Parathyroid adenoma (tissue), 2 donors: ENCODE data around the gene UMPS.
"Not testable (repeated sequence)": the region's sequence is repeated elsewhere in the genome, so short reads cannot be mapped to it uniquely, and the experiment has no call there.

Source experiments
- H2AFZ ChIP-seq: fragments of 300-600 bp; sonication (generic); one replicate; pipeline ENCODE4 v1.7.0; 2017; ENCODE audit warnings: antibody characterized with exemption, mild to moderate bottlenecking
- H3K27ac ChIP-seq: fragments of 300-600 bp; sonication (generic); one replicate; pipeline ENCODE4 v1.7.0; 2017
- H3K27me3 ChIP-seq: fragments of 300-600 bp; sonication (generic); one replicate; pipeline ENCODE4 v1.7.0; 2017; ENCODE audit warnings: low read length; ENCODE audit not compliant: control insufficient read depth, insufficient read depth
- H3K36me3 ChIP-seq: fragments of 300-600 bp; sonication (generic); one replicate; pipeline ENCODE4 v1.7.0; 2017; ENCODE audit warnings: low read length; ENCODE audit not compliant: control insufficient read depth, insufficient read depth
- H3K4me1 ChIP-seq: fragments of 300-600 bp; sonication (generic); one replicate; pipeline ENCODE4 v1.7.0; 2017; ENCODE audit warnings: control low read depth
- H3K4me2 ChIP-seq: fragments of 300-600 bp; sonication (generic); one replicate; pipeline ENCODE4 v1.7.0; 2017; ENCODE audit warnings: low read length
- H3K4me3 ChIP-seq: fragments of 300-600 bp; sonication (generic); one replicate; pipeline ENCODE4 v1.7.0; 2017; ENCODE audit warnings: low read depth, low read length
- H3K79me2 ChIP-seq: fragments of 300-600 bp; sonication (generic); one replicate; pipeline ENCODE4 v1.7.0; 2017; ENCODE audit warnings: control low read depth
- H3K9ac ChIP-seq: fragments of 300-600 bp; sonication (generic); one replicate; pipeline ENCODE4 v1.7.0; 2017; ENCODE audit warnings: mild to moderate bottlenecking
- H3K9me3 ChIP-seq: fragments of 300-600 bp; sonication (generic); one replicate; pipeline ENCODE4 v1.7.0; 2017; ENCODE audit warnings: low read length; ENCODE audit not compliant: control insufficient read depth
- CTCF ChIP-seq: fragments of 300-600 bp; sonication (generic); IDR thresholded peaks from one replicate; pipeline ENCODE4 v1.7.0; 2017; ENCODE audit warnings: antibody characterized with exemption, mild to moderate bottlenecking
- donor health status: primary hyperparathyroidism.

The UMPS gene

GRCh38 chr3:124747111-124747981, 17.1 kb downstream of the UMPS start:
- Histone ChIP-seq H3K4me1 (no peaks in the 10 kb centered on the region), H3K27ac (no peak overlapping the region), H3K4me2 (no peak overlapping the region), H3K27me3 (no peaks in the 10 kb centered on the region), H3K9ac (no peak overlapping the region), H3K79me2 (no peaks in the 10 kb centered on the region), H3K9me3 (no peaks in the 10 kb centered on the region), H2AFZ (no peak overlapping the region), H3K4me3 (no peak overlapping the region), H3K36me3 (no peaks in the 10 kb centered on the region)
- no peak for TF ChIP-seq CTCF

GRCh38 chr3:124748560-124749198, 18.4 kb downstream of the UMPS start:
- Histone ChIP-seq H2AFZ (no peak overlapping the region), H3K4me2 (no peak overlapping the region), H3K4me1 (no peaks in the 10 kb centered on the region), H3K9ac (no peak overlapping the region), H3K36me3 (no peaks in the 10 kb centered on the region), H3K27ac (no peak overlapping the region), H3K79me2 (no peaks in the 10 kb centered on the region), H3K9me3 (no peaks in the 10 kb centered on the region), H3K4me3 (no peak overlapping the region), H3K27me3 (no peaks in the 10 kb centered on the region)
- TF ChIP-seq CTCF: no peak

- H2AFZ ChIP-seq, H3K4me3 ChIP-seq, H3K27ac ChIP-seq: not testable (repeated sequence)
Observed at GRCh38 chr3:124749877-124750276, 19.6 kb downstream of the UMPS start.

GRCh38 chr3:124751501-124751900, 21.2 kb downstream of the UMPS start:
- Histone ChIP-seq H3K79me2 (no peaks in the 10 kb centered on the region), H3K4me1 (no peaks in the 10 kb centered on the region), H3K27me3 (no peaks in the 10 kb centered on the region), H2AFZ (no peak overlapping the region), H3K4me2 (no peak overlapping the region), H3K27ac (no peak overlapping the region), H3K9ac (no peak overlapping the region), H3K9me3 (no peaks in the 10 kb centered on the region), H3K4me3 (no peak overlapping the region), H3K36me3 (no peaks in the 10 kb centered on the region)
- no peak for TF ChIP-seq CTCF

More at GRCh38 chr3:124749877-124750276, 19.6 kb downstream of the UMPS start:
- not testable (repeated sequence) for H3K27me3 ChIP-seq, H3K9me3 ChIP-seq, H3K36me3 ChIP-seq, H3K4me1 ChIP-seq, H3K79me2 ChIP-seq, H3K4me2 ChIP-seq, H3K9ac ChIP-seq

GRCh38 chr3:124752051-124752450, 21.8 kb downstream of the UMPS start:
- Histone ChIP-seq H3K4me2 (no peak overlapping the region), H3K27ac (no peak overlapping the region), H2AFZ (no peak overlapping the region), H3K4me1 (no peaks in the 10 kb centered on the region), H3K27me3 (no peaks in the 10 kb centered on the region), H3K79me2 (no peaks in the 10 kb centered on the region), H3K9me3 (no peaks in the 10 kb centered on the region), H3K4me3 (no peak overlapping the region), H3K9ac (no peak overlapping the region), H3K36me3 (no peaks in the 10 kb centered on the region)
- no peak for TF ChIP-seq CTCF

- H3K4me3 ChIP-seq, H3K9me3 ChIP-seq, H3K79me2 ChIP-seq: not testable (repeated sequence)
Observed at GRCh38 chr3:124757926-124758325, 27.7 kb downstream of the UMPS start.

More at GRCh38 chr3:124757926-124758325, 27.7 kb downstream of the UMPS start:
- H3K4me1 ChIP-seq, H2AFZ ChIP-seq, H3K27me3 ChIP-seq, H3K9ac ChIP-seq, H3K27ac ChIP-seq, H3K4me2 ChIP-seq, H3K36me3 ChIP-seq: not testable (repeated sequence)
